HG03196 (cell line): ENCODE measurements around the gene ANKRD63.

Source experiments
- ATAC-seq: cut with Tn5 transposase; IDR thresholded peaks from one replicate; pipeline ENCODE4 v1.9.1; 2021; ENCODE audit not compliant: unreplicated experiment

ANKRD63 gene

DNA sequence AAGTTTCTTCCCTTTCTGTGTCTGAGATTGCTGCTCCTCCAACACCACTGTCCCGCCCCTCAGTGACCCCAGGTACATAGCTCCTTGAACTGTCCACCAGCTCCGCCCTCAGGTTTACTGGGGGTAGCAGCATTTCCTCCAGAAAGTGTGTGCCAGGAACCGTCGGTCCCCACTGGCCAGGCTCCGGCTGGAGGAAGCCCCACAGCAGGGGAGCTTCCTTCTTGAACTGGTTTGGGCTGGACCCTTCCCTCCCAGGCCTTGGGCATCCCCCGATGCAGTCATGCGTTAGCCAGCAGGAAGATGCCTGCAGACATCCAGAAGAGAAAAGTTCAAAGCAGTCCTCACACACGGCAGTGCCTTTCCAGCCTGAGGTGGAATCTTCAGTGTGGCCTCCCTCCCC, 24.3 kb downstream of the ANKRD63 start:
- no peak for ATAC-seq

DNA sequence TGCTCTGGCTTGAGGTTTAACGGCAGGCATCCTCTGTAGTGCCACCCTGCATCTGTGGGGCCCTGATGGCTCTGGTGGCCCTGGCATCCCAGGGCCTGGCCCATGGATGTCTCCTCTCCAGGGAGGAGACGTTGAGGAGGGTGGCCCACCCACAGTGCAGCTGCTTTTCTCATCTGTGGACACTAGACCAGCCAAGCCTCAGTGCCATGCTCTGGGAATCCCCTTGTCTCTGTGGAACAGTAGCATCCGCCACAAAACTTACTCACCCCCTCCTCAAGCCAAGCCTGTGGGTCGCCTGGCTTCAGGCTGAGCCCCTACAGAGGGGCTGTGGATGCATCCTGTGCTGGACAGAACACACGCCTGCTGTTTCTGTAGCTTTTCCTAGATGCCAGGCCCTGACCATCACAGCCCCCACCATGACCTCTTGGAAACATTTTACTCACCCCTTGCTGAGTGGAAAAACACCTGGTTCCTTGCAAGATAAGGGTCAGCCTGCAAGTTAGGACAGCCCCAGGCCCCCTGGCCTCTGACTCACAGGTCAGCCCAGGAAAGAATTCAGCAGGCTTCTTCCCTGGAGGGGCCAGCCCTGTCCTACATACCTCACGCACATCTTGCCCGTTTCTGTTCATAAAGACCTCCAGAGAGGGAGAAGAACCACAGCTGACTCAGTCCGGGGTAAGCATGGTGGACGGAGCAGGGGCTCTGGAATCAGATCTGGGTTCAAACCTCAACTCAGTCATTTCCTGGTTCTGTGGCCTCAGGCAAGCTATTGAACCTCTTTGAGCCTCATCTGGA, 25.0 kb downstream of the ANKRD63 start:
- no peak for ATAC-seq

DNA sequence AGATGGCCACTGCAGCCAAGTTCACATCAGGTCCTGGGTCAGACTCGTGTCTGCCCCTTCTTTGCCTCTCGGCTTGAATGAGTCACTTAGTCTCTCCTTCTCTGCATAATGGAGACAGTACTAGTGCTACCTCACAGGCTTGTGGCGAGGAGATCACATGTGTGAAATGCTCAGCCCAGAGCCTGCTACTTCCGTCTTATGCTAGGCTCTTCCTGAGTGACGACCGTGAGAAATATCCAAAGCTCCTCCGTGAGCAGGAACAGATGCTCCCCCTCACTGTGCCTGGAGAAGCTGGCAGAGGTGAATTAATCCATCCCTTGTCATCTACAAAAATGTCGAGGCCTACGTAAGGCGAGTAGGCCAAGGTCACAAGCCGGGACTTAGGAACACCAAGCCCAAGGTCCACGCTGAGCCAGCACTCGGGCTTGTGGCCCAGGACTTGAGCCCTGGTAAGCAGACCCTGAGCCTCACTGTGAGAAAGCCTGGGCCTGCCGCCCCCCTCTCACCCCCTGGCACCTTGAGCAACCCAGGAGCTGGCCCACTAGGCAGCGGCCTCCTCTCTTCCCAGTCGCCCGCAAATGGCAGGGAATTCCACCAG, 26.1 kb downstream of the ANKRD63 start:
- ATAC-seq = no peak

DNA sequence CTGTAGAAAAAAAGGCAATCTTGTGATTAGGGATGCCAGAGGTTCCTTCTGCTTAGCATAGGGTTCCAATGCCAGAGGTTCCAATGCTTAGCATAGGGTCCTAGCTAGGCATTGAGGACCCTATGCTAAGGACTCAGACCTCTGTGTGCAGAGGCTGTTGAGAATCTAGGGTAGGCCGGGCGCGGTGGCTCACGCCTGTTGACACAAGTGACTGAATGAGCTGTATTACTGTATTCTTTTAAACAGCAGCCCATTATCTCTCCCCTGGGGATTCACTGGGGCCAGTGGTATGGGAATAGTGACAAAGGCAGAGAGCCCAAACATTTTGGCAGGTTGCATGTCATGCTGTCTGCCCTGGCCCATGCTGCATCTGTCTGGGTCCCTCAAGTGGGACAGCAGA, 27.8 kb downstream of the ANKRD63 start:
- ATAC-seq = no peak

DNA sequence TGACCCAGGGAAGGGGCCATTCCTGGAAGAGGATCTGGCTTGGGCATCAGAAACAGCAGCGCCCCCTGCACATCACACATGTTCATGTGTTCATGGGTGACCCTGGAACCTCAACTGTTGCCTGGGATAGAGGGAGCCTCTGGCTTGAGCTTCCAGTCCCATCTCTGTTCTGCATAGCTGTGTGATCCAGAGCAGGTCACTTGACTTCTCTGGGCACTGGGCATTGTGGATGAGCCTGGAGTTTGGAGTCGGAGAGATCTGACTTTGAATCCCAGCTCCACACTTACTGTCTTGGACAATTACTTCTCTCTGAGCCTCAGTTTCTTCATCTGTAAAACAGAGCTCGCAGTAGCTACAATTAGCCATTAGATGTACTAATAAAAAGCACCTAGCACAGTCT, 28.4 kb downstream of the ANKRD63 start:
- ATAC-seq = no peak

DNA sequence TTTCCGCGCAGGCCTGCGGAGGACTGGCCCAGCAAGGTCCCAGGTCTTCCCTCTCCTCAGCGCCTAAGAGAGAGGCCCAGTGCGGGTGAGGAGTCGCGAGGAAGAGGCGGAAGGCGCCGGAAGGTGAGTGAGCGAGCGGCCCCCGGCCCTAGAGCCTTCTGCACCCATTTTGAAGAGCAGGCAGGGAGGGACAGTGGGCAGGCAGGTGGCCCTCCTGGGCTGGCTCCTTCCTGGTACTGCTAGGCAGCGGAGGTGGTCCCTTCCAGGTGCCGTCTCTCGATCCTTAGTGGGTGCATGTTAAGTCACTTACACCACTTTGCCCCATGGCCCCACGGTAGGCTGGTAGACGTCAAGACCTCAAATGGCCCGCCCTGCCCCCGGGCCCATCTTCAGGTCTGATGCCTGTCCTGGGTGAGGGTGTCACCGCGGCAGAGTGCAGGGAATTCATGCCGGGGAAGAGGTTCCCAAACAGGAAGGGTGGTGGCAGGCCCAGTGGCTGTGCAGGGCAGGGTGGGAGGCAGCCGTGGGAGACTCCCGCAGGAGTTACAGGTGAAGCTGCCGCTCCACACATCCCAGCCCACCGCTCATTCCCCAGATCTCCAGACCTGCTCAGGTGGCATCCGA, 29.6 kb downstream of the ANKRD63 start:
- no peak for ATAC-seq

DNA sequence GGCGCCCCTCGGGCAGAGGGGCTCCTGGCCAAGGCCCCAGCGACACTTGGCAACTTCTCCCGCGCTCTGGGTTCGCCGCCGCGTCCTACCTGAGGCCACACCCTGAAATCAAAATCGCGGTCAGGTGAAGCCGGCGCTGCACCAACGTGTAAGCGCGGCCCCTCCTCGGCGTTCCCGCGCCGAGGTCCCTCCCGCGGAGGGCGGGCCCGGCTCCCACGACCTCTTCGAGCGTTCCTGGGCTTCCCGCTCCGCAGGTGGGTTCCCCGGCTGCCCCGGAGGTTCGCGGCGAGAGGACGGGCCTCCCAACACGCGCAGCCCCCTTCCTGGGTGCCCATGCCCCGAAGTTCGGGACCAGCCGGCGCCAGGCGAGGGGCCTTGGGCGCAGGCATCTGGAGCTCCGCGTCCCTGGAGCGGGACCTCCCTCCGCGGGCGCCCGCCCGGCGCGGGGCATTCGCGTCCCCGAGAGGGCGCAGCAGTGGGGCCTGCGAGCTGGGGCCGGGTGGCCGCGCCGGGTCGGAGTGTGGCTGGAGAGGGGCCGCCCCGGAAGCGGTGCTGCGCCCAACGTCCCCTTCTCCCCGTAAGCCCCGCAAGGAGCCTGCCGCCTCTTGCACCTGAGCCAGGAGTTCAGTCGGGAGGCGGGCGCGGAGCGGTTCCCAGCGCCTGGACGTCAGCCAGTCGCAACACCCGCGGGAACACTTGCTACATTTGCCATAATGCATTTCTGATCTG, 30.3 kb downstream of the ANKRD63 start:
- ATAC-seq = no peak

DNA sequence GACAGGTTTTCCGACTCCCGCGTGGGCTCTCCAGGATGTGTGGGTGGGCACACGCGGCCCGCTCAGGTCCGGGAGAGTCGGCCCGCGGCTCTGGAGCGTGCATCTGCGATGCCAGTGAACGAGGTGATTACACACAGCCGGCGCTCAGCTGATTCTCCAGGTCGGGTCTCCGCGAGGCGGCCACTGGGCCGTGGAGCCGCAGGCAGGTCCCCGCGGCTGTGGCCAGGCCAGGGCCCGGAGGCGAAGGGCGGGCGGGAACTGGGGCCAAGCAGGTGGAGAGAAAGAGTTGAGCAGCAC, 30.8 kb downstream of the ANKRD63 start:
- no peak for ATAC-seq

DNA sequence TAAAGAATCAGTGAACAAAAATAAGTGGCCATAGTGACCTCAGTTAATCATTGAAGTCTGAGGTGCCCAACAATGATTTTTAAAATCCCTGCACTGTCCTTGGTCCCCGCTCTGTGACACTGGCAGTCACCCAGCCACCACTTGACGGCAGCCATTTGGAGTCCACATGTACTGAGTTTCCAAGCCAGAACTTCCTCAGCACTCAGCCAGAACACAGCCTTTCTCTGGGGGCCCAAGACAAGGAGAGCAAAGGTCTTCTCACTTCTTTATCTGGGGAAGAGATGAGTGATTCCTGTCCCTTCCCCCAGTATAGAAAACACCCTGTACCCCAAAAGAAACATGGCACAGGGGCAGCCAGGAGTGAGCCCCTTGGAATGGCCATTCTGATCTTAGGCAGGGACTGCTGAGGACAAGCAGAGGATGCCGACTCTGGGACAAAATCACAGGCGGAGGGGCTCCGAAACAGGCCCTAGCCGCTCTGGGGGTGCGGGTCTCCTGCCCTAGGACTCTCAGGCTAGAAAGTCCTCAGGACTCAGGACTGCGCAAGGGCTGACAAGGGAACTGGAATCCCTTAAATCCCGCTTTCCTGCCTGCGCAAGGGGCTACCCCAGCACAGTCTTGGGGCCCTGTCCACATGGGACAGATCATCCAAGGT, 31.3 kb downstream of the ANKRD63 start:
- no peak for ATAC-seq

DNA sequence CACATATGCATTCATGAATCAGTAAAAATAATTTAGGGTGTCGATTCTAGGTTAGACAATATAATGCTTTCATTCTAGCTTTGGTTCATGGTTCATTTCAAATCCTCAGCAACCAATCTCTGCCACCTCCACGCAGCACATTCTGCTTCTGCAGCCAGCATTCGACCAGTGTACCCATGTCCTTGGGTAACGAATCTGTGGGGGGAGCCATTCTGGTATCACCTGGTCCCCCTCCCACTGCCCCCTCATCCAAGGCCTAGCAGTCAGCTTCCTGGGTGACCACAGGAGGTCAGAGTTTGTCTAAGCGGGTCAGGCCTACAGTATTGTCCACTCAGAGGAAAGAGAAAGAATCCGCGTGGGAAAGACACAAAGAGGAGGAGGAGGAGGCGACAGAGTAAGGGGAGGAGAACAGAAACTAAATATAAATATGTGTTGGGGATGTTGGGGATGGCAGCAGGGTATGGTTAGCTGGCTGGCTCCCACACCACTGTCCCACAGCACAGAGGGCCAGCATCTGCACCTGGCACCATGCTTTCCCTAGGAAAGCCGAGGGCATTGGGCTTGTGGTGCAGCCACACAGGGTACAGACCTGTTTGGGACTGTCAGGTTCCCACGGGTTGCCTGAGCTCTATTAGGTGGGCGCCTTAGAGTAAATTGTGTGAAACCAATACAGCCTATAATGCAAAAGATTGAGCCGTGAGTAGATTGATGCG, 31.9 kb downstream of the ANKRD63 start:
- no peak for ATAC-seq

DNA sequence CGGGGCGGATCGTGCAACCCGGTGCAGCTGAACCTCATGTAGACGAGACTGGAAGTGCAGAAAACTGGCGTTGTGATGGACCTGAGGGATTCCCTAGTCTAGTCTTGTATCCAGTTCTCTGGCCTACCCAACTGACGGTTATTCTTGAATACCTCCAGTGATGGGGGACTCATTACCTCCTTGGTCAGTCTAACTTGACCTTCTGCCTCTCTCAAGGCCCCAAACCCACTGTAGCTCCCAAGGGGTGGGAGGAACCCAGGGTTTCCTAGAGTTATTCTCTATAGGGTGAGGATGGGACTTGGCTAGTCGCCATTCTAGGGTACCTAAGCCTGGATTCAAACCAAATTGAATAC, 32.6 kb downstream of the ANKRD63 start:
- ATAC-seq = no peak

DNA sequence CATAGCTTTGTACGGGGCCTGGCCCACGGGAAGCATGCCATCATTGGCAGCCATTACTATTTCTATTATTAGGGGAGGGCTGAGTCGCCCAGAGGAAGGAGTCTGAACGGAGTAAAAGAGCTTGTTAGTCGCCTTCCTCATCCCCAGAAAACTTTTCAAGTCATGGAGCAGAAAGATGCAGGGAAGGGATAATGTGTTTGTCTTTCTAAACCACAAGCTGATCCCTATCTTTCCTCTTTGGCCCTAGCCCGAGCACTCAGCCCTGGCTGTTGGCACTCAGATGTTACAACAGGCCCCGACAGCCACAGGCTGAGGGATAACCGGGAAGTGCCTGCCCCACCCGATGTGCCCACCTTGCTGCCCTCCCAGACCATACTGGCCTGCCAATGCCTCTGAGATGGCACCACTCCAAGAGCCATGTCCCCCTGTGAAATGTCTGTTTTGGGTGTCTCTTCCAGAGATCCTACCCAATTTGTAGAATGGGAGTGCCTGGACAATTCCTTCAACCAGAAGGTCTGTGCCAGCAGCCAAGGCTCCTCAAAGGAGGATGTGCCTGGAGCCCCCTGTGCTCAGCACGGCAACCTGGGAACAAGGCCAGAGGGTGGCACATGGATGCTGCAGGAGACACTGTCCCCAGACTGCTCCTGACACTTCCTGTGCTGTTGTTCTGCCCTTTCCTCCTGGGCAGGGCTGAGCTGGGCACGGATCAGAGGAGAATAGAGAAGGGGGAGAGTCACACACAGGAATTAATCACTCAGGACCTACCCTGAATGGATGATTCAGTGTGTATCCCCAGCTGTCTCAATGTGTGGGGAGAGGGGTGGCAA, 33.2 kb downstream of the ANKRD63 start:
- no peak for ATAC-seq

DNA sequence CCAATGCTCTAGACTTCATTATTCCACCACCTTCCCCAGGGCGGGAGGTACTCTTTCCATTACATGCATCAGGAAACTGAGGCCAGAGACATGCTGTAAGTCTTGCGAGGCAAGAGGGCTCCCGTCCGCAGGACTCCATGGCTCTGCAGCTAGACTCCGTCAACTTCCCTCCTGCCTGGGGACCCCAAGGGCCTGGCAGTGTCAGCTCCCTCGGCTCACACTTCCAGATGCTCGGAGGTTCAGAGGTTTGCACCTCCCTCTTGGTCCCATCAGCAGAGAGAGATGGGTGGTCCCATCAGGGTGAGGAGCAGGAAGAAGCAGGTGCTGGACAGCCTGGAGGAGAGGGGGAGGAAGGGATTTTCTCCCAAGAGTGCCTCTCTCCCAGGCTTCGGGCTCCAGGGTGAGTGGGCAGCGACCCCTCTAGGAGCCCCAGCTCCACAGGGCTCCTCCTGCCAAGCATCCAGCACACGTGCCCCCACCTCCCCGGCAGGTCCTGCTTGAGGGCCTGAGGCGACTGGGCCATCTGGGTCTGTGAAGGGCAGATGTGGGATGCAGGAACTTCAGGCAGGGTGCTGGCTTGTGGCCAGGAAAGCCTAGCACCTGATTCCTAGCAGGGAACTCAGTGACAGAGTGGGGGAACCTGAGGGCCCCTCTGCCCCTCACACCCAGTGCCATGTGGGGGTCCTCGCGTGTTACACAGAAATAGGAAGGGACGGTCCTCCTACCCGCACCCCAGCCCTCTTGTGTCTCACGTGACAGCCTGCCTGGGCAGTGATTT, 34.7 kb downstream of the ANKRD63 start:
- no peak for ATAC-seq

DNA sequence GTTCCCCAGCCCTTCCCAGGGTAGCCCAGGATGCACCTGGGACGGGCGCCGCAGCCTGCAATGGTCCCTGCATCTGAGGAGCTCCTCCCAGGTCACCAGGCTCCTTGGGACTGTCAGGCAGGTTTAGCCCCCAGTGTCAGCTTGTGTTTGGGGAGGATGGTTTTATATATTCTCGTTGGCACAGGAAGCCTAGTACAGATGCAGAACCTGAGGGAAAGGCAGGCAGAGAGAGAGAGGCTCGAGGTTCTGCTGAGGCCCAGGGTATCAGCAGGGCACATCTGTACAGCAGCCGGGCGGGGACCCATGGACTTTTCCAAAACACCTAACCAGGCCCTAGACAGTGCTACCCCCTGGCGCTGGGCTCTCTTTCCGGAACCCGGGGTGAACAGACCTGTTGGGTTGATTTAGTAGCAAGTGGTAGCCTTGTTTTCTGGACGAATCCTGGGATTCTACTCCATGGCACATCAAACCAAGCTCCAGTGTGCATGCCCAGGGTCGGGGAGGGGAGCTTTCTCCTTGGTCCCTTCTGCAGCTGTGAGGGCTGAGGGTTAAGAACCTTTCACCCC, 35.4 kb downstream of the ANKRD63 start:
- ATAC-seq = no peak

DNA sequence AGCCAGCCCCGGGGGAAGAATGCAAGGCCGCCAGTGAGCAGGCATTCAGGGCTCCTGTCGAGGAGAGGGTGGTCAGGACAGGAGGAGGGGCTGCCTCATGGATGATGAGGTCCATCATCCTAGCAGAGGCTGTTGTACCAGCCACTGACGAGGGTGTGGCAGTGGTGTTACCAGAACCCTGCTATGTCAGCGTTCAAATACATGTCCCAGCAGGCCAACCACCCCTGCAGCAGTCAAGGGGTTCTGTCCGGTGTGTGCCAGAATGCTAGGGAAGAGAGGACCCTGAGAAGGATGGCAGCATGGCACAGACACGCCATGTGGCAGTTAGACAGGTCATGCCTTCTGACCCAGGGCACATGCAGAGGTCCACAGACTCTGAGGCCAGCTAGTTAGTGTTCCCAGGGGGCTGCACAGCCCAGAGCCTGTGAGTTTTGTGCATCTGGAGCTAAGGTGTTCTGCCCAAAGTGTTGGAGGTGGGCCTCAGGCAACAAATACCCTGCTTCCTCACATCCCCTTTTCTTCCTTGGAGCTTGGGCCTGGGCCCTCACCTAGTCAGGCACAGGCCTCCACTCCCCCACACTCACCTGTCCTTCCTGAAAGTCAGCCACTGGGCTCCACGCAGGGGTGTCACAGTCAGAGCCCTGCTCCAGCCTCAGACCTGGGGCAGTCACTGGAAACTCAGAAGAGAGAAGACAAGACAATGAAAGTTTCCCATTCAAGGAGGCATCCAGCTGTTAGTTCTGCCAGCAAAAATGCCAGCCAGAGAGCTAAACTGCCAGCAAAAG, 36.2 kb downstream of the ANKRD63 start:
- no peak for ATAC-seq

DNA sequence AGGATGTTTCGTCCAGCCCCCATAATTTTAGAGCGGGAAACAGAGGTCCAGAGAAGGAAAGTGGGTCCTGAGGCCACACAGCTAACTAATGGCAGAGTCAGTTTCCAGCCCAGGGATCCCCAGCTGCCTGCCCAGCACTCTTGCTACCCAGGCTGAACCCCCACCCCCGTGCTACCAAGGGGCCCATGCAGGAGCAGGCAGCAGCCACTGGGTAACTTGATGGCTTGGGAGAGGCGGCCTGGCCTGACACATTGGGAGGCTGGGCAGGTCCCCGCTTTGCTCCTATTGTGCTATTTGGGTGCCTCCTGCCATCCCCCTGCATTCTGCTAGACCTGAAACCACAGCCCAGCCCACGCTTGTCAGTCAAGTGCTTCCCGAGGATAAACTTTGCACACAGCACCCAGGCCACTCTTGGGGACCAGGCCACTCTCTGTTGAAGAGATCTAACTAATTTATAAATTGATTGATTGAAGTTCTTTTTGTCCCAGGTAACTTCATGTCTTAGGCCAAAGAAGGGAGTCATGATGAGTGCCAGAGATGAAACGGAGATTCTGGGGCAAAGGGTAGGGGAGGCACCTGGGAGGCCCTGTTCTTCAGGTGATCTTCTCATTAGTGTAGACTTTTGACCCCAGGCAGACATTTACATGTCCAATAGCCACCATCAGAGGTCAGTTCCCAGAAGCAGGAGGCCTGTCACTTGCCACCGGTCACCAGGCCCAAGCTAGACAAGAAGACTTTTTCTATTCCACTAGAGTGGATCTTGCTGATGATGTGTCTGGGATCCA, 37.0 kb downstream of the ANKRD63 start:
- ATAC-seq = no peak

DNA sequence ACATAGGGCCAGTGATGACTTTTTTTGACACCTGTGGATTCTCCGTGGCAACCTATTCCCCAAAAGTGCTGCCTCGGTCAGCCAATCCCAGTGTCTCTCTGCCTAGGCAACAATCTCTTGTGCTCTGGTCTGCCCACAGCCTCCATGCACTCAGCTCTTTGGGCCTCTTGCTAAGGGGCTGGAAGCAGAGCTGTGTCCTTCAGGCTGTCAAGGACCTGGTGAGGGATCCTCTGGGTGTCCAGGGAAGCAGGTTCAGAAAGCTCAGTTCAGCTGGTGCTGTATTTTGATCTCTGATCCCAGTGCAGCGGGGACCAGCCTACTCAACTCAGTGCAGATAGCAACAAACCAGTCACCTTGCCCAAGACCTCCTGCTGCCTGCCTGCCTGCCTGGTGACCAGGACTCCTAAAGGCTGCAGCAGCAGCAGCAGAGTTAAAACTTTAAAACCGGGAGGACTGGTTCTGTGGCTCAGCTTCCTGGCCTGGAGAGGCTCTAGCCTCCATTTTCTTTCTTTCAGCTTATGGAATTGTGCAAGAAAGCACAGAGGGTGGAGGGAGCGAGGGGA, 37.8 kb downstream of the ANKRD63 start:
- no peak for ATAC-seq
